Neural progenitor cell (in vitro differentiated cells): ENCODE results near the gene PCNP.

Source experiments
- CTCF ChIP-seq: fragments of 200-600 bp; sonication (generic); IDR thresholded peaks from 2 replicates; pipeline ENCODE4 v1.5.1; 2017; ENCODE audit warnings: antibody characterized with exemption, mild to moderate bottlenecking
- EZH2 ChIP-seq: fragments of 200-600 bp; sonication (generic); IDR thresholded peaks from 2 replicates; pipeline ENCODE4 v1.6.1; 2017; ENCODE audit warnings: antibody characterized with exemption, mild to moderate bottlenecking, moderate library complexity

- TF ChIP-seq CTCF (peak; percentile 96), EZH2 (no peak)
Measured at GRCh38 chr3:101573449-101574387, at the start of gene PCNP.
